HepG2 (cell line): Measurements from ENCODE around the gene SASH3. TPM values are rescaled to one million over a fixed set of nuclear protein-coding genes. Genes with fewer than 3 reads are reported as not detected.

Experiments used
- DMAP1 ChIP-seq: IDR thresholded peaks from 2 replicates; pipeline ENCODE4 v1.6.1; 2016
- ELF3 ChIP-seq: IDR thresholded peaks from 2 replicates; pipeline ENCODE4 v1.6.1; 2016; ENCODE audit warnings: missing genetic modification reagents, missing compliant biosample characterization
- FOXP1 ChIP-seq, 2 experiments: fragments of 450-650 bp in 1 of 2; IDR thresholded peaks; 2 replicates each; pipeline ENCODE4 v1.6.1; 2017 to 2018; ENCODE audit warnings: antibody characterized with exemption in 1 of 2
- HDAC2 ChIP-seq: sonication (generic); formaldehyde crosslinking; IDR thresholded peaks from 2 replicates; pipeline ENCODE4 v1.4.0; 2020; ENCODE audit warnings: missing genetic modification reagents
- HNF4A ChIP-seq: sonication (generic); formaldehyde crosslinking; IDR thresholded peaks from 2 replicates; pipeline ENCODE4 v1.4.0; 2020; ENCODE audit warnings: missing genetic modification reagents
- MAFK ChIP-seq, 2 experiments: IDR thresholded peaks in 1 of 2; conservative IDR thresholded peaks in 1 of 2; 2 replicates each; pipeline ENCODE4 v1.6.1; 2011; ENCODE audit warnings: improper control_type of control experiment in 2 of 2, low read length in 2 of 2
- PITX1 ChIP-seq: sonication (generic); formaldehyde crosslinking; IDR thresholded peaks from 2 replicates; pipeline ENCODE4 v1.5.1; 2020; ENCODE audit warnings: mild to moderate bottlenecking, missing genetic modification reagents
- ZNF143 ChIP-seq: sonication (generic); formaldehyde crosslinking; IDR thresholded peaks from 2 replicates; pipeline ENCODE4 v1.4.0; 2020; ENCODE audit warnings: missing genetic modification reagents
- ZNF274 ChIP-seq: sonication (generic); formaldehyde crosslinking; IDR thresholded peaks from 2 replicates; pipeline ENCODE4 v1.5.1; 2020; ENCODE audit warnings: mild to moderate bottlenecking, missing genetic modification reagents
- ZNF7 ChIP-seq: IDR thresholded peaks from 2 replicates; pipeline ENCODE4 v1.6.1; 2016; ENCODE audit warnings: missing biosample characterization, missing genetic modification reagents
- ZNF891 ChIP-seq: sonication (generic); formaldehyde crosslinking; IDR thresholded peaks from 2 replicates; pipeline ENCODE4 v1.5.0; 2020; ENCODE audit warnings: mild to moderate bottlenecking, missing genetic modification reagents
- ZSCAN30 ChIP-seq: sonication (generic); formaldehyde crosslinking; IDR thresholded peaks from 2 replicates; pipeline ENCODE4 v1.5.0; 2020; ENCODE audit warnings: mild to moderate bottlenecking, missing genetic modification reagents
- polyA plus RNA-seq, 8 experiments: library from polyadenylated mRNA; depleted of rRNA in 3 of 8; stranded (reverse) in 7 of 8; unstranded in 1 of 8; fragments of >200 nt; fragmentation: Illumina TruSeq in 4 of 8; extraction: Trizol in 4 of 8; gene quantifications; 2 replicates each; pipeline versions ENCODE4 v1.2.1 to v1.2.3, GENCODE V29; 2011 to 2016; ENCODE audit warnings: low read depth in 4 of 8, missing spikeins in 1 of 8, mixed read lengths in 1 of 8; ENCODE audit not compliant: insufficient read depth in 1 of 8
- total RNA-seq, 5 experiments: library from RNA; depleted of rRNA; stranded (reverse); fragments of >200 nt; fragmentation: Illumina TruSeq; extraction: Trizol; gene quantifications; 2 replicates each; pipeline ENCODE4 v1.2.3, GENCODE V29; 2016; ENCODE audit warnings: low read depth in 1 of 5
- TF ChIP-seq, protein P1 (sequence below): IDR thresholded peaks from 2 replicates; pipeline ENCODE4 v1.6.1; 2012; ENCODE audit warnings: low read length, improper control_type of control experiment
- TF ChIP-seq, protein P2 (sequence below): sonication (generic); formaldehyde crosslinking; IDR thresholded peaks from 2 replicates; pipeline ENCODE4 v1.4.0; 2020; ENCODE audit warnings: missing genetic modification reagents
- TF ChIP-seq, protein P3 (sequence below): sonication (generic); formaldehyde crosslinking; IDR thresholded peaks from 2 replicates; pipeline ENCODE4 v1.8.0; 2022; ENCODE audit warnings: missing genetic modification reagents, mild to moderate bottlenecking, borderline replicate concordance
- TF ChIP-seq, protein P4 (sequence below): sonication (generic); formaldehyde crosslinking; IDR thresholded peaks from 2 replicates; pipeline ENCODE4 v1.8.0; 2022; ENCODE audit warnings: missing genetic modification reagents, mild to moderate bottlenecking, inconsistent platforms, borderline replicate concordance
- TF ChIP-seq, protein P5 (sequence below): fragments of 450-650 bp; IDR thresholded peaks from 2 replicates; pipeline ENCODE4 v1.6.1; 2016

SASH3 gene
- total and polyA plus RNA-seq, 2 of the 13 experiments (the other 11 are each of a cell fraction or from before 2014, with no cell fraction given), result 0.08 TPM; not detected in 1

DNA sequence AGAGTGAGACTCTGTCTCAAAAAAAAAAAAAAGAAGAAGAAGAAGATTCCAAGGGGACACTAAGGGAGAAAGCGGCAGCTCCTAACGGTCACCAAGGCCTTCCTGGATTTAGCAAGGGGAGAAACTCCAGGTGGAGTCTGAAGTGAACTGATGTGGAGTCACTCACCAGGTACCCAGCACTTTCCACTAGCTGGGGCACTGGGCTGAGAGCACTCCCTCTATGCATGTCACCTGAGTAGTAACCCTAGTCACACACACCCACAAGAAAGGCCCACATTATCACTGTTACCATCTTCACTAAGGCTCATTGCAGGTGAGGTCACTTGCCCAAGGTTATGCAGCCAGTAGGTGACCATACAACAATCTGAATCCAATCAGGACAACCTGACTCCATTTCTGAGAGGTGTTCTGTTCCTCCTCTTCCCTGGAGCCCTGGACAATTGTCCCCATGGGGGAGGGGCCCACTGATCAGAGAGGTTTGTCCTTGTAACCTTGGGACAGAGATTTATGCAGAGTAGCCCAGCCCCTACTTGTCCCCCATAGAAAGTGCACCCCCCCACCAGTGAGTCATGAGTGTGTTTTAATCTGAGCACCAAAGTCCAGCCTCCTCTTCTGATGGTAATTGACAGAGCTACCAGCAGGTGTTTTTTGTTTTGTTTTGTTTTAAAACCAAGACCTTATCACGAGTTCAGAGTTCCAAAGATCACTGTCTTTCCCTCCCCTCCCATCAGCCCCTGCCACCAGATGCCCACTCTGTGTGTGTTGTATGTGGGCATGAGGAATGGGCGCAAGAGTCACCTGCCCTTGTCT lies 5.9 kb upstream of the SASH3 start (continued):
- TF ChIP-seq, protein P1, sequence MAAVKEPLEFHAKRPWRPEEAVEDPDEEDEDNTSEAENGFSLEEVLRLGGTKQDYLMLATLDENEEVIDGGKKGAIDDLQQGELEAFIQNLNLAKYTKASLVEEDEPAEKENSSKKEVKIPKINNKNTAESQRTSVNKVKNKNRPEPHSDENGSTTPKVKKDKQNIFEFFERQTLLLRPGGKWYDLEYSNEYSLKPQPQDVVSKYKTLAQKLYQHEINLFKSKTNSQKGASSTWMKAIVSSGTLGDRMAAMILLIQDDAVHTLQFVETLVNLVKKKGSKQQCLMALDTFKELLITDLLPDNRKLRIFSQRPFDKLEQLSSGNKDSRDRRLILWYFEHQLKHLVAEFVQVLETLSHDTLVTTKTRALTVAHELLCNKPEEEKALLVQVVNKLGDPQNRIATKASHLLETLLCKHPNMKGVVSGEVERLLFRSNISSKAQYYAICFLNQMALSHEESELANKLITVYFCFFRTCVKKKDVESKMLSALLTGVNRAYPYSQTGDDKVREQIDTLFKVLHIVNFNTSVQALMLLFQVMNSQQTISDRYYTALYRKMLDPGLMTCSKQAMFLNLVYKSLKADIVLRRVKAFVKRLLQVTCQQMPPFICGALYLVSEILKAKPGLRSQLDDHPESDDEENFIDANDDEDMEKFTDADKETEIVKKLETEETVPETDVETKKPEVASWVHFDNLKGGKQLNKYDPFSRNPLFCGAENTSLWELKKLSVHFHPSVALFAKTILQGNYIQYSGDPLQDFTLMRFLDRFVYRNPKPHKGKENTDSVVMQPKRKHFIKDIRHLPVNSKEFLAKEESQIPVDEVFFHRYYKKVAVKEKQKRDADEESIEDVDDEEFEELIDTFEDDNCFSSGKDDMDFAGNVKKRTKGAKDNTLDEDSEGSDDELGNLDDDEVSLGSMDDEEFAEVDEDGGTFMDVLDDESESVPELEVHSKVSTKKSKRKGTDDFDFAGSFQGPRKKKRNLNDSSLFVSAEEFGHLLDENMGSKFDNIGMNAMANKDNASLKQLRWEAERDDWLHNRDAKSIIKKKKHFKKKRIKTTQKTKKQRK, result no peak
- TF ChIP-seq HNF4A, result peak; percentile 62
- TF ChIP-seq FOXP1 (IDR thresholded peaks at IDR 0.05), result no peak
- peak; percentile 10; the same call in 1 of the 2 replicates for TF ChIP-seq FOXP1 (CRISPR knock-in tag; IDR thresholded peaks at IDR 0.05)
- TF ChIP-seq, protein P2, sequence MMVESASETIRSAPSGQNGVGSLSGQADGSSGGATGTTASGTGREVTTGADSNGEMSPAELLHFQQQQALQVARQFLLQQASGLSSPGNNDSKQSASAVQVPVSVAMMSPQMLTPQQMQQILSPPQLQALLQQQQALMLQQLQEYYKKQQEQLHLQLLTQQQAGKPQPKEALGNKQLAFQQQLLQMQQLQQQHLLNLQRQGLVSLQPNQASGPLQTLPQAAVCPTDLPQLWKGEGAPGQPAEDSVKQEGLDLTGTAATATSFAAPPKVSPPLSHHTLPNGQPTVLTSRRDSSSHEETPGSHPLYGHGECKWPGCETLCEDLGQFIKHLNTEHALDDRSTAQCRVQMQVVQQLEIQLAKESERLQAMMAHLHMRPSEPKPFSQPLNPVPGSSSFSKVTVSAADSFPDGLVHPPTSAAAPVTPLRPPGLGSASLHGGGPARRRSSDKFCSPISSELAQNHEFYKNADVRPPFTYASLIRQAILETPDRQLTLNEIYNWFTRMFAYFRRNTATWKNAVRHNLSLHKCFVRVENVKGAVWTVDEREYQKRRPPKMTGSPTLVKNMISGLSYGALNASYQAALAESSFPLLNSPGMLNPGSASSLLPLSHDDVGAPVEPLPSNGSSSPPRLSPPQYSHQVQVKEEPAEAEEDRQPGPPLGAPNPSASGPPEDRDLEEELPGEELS (CRISPR knock-in tag), result 0 out of 2 replicates have a peak, but pooled peaks have one; percentile 23
- no peak for TF ChIP-seq HDAC2 (CRISPR knock-in tag)
- TF ChIP-seq ZNF143, result 0 out of 2 replicates have a peak, but pooled peaks have one; percentile 32
- TF ChIP-seq ZNF7, result no peak
- no peak for TF ChIP-seq ZNF274 (CRISPR knock-in tag)
- 0 out of 2 replicates have a peak, but pooled peaks have one; percentile 37 for TF ChIP-seq PITX1 (CRISPR knock-in tag)
- no peak for TF ChIP-seq ZNF891 (CRISPR knock-in tag)
- TF ChIP-seq, protein P3, sequence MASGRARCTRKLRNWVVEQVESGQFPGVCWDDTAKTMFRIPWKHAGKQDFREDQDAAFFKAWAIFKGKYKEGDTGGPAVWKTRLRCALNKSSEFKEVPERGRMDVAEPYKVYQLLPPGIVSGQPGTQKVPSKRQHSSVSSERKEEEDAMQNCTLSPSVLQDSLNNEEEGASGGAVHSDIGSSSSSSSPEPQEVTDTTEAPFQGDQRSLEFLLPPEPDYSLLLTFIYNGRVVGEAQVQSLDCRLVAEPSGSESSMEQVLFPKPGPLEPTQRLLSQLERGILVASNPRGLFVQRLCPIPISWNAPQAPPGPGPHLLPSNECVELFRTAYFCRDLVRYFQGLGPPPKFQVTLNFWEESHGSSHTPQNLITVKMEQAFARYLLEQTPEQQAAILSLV (CRISPR knock-in tag), result no peak
- TF ChIP-seq ELF3 (CRISPR knock-in tag), result no peak
- no peak for TF ChIP-seq DMAP1 (CRISPR knock-in tag)
- TF ChIP-seq MAFK (conservative IDR thresholded peaks at IDR 0.05 in 1 of 2, IDR thresholded peaks at IDR 0.05 in 1 of 2; ENCODE audit: low read length in 2 of 2), result no peak
- TF ChIP-seq, protein P4, sequence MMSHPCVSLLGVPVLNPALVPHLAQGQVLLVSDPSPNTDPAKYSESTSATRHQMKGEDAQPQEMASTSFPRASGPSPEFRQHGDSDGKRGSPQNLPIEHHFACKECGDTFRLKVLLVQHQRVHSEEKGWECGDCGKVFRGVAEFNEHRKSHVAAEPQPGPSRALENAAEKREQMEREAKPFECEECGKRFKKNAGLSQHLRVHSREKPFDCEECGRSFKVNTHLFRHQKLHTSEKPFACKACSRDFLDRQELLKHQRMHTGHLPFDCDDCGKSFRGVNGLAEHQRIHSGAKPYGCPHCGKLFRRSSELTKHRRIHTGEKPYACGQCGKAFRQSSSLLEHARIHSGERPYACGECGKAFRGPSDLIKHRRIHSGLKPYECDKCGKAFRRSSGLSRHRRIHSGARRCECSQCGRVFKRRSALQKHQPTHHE, result no peak
- no peak for TF ChIP-seq ZSCAN30 (CRISPR knock-in tag)
- TF ChIP-seq, protein P5, sequence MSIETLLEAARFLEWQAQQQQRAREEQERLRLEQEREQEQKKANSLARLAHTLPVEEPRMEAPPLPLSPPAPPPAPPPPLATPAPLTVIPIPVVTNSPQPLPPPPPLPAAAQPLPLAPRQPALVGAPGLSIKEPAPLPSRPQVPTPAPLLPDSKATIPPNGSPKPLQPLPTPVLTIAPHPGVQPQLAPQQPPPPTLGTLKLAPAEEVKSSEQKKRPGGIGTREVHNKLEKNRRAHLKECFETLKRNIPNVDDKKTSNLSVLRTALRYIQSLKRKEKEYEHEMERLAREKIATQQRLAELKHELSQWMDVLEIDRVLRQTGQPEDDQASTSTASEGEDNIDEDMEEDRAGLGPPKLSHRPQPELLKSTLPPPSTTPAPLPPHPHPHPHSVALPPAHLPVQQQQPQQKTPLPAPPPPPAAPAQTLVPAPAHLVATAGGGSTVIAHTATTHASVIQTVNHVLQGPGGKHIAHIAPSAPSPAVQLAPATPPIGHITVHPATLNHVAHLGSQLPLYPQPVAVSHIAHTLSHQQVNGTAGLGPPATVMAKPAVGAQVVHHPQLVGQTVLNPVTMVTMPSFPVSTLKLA, result no peak
